A549 (cell line): Measurements from ENCODE around the gene SLC25A47. TPM values are rescaled to one million over a fixed set of nuclear protein-coding genes. Genes with fewer than 3 reads are reported as not detected.

Experiments
- ATAC-seq, 2 experiments: fragments of 200-7000 bp in 1 of 2; fragments of >200 bp in 1 of 2; cut with Nextera tagmentation in 1 of 2; cut with Tn5 transposase in 1 of 2; 3 replicates each; pipeline versions ENCODE4 v1.8.0 to v1.9.1; 2018 to 2020; ENCODE audit warnings: mild to moderate bottlenecking in 1 of 2, moderate library complexity in 1 of 2
- CTCF ChIA-PET: fragments of 300-600 bp; sonication (Branson Sonifier 250); formaldehyde crosslinking; extraction: SDS; loops from one replicate; lab custom pipeline; 2021; ENCODE audit warnings: antibody characterized with exemption, inconsistent platforms; lab: Yijun Ruan, JAX
- POLR2A ChIA-PET: fragments of 350-600 bp; formaldehyde crosslinking; extraction: SDS; loops from one replicate; lab custom pipeline; 2021; ENCODE audit warnings: antibody characterized with exemption, inconsistent platforms; lab: Yijun Ruan, JAX
- DNase-seq, 2 experiments: peaks; one replicate each; pipeline versions ENCODE4 v3.0.0 to v3.0.0-alpha.2; 2011 to 2016; ENCODE audit warnings: low read depth in 1 of 2, low spot score in 1 of 2
- FAIRE-seq: peaks from 2 replicates; lab custom pipeline; 2011; peaks lifted over from hg19 to GRCh38; lab: Jason Lieb, UNC
- H3K27ac ChIP-seq, 2 experiments: fragments of >200 bp; sonication (Bioruptor Twin); formaldehyde crosslinking; 3 replicates each; pipeline ENCODE4 v1.5.1; 2016 to 2017
- H3K4me1 ChIP-seq: fragments of >200 bp; sonication (Bioruptor Twin); formaldehyde crosslinking; 3 replicates; pipeline ENCODE4 v1.6.1; 2016
- H3K4me2 ChIP-seq: fragments of >200 bp; sonication (Bioruptor Twin); formaldehyde crosslinking; 3 replicates; pipeline ENCODE4 v1.6.1; 2016
- H3K4me3 ChIP-seq: fragments of >200 bp; sonication (Bioruptor Twin); formaldehyde crosslinking; 3 replicates; pipeline ENCODE4 v1.5.1; 2016
- H3K9me3 ChIP-seq: fragments of >200 bp; sonication (Bioruptor Twin); formaldehyde crosslinking; 3 replicates; pipeline ENCODE4 v1.6.1; 2016
- ATOH8 ChIP-seq: fragments of 250-450 bp; sonication (Bioruptor Pico); IDR thresholded peaks from 2 replicates; pipeline ENCODE4 v1.5.0; 2020; ENCODE audit warnings: low read depth, mild to moderate bottlenecking, moderate library complexity
- CHD4 ChIP-seq: fragments of 200-600 bp; sonication (generic); IDR thresholded peaks from 2 replicates; pipeline ENCODE4 v1.6.1; 2016; ENCODE audit warnings: antibody characterized with exemption, mild to moderate bottlenecking, borderline replicate concordance
- CTCF ChIP-seq: fragments of >200 bp; sonication (Bioruptor Twin); formaldehyde crosslinking; IDR thresholded peaks from 3 replicates; pipeline ENCODE4 v1.5.1; 2016
- EHF ChIP-seq: fragments of 250-450 bp; sonication (Bioruptor Pico); IDR thresholded peaks from 2 replicates; pipeline ENCODE4 v1.5.0; 2020; ENCODE audit warnings: mild to moderate bottlenecking
- EHMT2 ChIP-seq: fragments of 200-600 bp; sonication (generic); IDR thresholded peaks from 2 replicates; pipeline ENCODE4 v1.6.1; 2016; ENCODE audit warnings: antibody characterized with exemption, low read depth, mild to moderate bottlenecking, moderate library complexity
- ELK1 ChIP-seq: fragments of 150-350 bp; IDR thresholded peaks from 2 replicates; pipeline ENCODE4 v1.6.1; 2014; ENCODE audit warnings: low read depth, mild to moderate bottlenecking, low read length
- EP300 ChIP-seq, 2 experiments: fragments of >200 bp; sonication (Bioruptor Twin); formaldehyde crosslinking; IDR thresholded peaks; 2 replicates in 1 of 2; 3 replicates in 1 of 2; pipeline ENCODE4 v1.6.1; 2016 to 2017
- ESRRA ChIP-seq: fragments of 150-350 bp; IDR thresholded peaks from 2 replicates; pipeline ENCODE4 v1.6.1; 2014; ENCODE audit warnings: mild to moderate bottlenecking, low read length, borderline replicate concordance
- FOSB ChIP-seq: fragments of 250-450 bp; sonication (Bioruptor Pico); IDR thresholded peaks from 2 replicates; pipeline ENCODE4 v1.5.0; 2020; ENCODE audit warnings: mild to moderate bottlenecking, moderate library complexity
- FOXS1 ChIP-seq: fragments of 250-450 bp; sonication (Bioruptor Pico); IDR thresholded peaks from 2 replicates; pipeline ENCODE4 v1.5.0; 2020; ENCODE audit warnings: mild to moderate bottlenecking, moderate library complexity
- HEYL ChIP-seq: fragments of 250-450 bp; sonication (Bioruptor Pico); IDR thresholded peaks from 2 replicates; pipeline ENCODE4 v1.8.0; 2021; ENCODE audit warnings: mild to moderate bottlenecking, moderate library complexity
- HOXA7 ChIP-seq: fragments of 250-450 bp; sonication (Bioruptor Pico); IDR thresholded peaks from 2 replicates; pipeline ENCODE4 v1.5.0; 2020; ENCODE audit warnings: mild to moderate bottlenecking, moderate library complexity
- KDM5A ChIP-seq: fragments of 200-600 bp; sonication (generic); IDR thresholded peaks from 2 replicates; pipeline ENCODE4 v1.6.1; 2016; ENCODE audit warnings: antibody characterized with exemption, mild to moderate bottlenecking
- MAFK ChIP-seq: fragments of 450-650 bp; IDR thresholded peaks from 2 replicates; pipeline ENCODE4 v1.6.1; 2014; ENCODE audit not compliant: partially characterized antibody
- MAZ ChIP-seq: fragments of 150-350 bp; IDR thresholded peaks from 2 replicates; pipeline ENCODE4 v1.6.1; 2014; ENCODE audit warnings: antibody characterized with exemption, low read depth, low read length, borderline replicate concordance
- MYC ChIP-seq: IDR thresholded peaks from 2 replicates; pipeline ENCODE4 v1.6.1; 2012; ENCODE audit warnings: mild to moderate bottlenecking, inconsistent platforms, low read length, improper control_type of control experiment, borderline replicate concordance
- NR3C1 ChIP-seq: fragments of >200 bp; sonication (Bioruptor Twin); formaldehyde crosslinking; IDR thresholded peaks from 3 replicates; pipeline ENCODE4 v1.6.1; 2017
- PBX3 ChIP-seq: IDR thresholded peaks from 2 replicates; pipeline ENCODE4 v1.6.1; 2012
- RARB ChIP-seq: fragments of 250-450 bp; sonication (Bioruptor Pico); IDR thresholded peaks from 2 replicates; pipeline ENCODE4 v1.8.0; 2021; ENCODE audit warnings: mild to moderate bottlenecking, moderate library complexity
- SMC3 ChIP-seq: fragments of >200 bp; sonication (Bioruptor Twin); formaldehyde crosslinking; IDR thresholded peaks from 3 replicates; pipeline ENCODE4 v1.6.1; 2018; ENCODE audit warnings: inconsistent platforms
- TP53 ChIP-seq: fragments of 250-450 bp; sonication (Bioruptor Pico); IDR thresholded peaks from 2 replicates; pipeline ENCODE4 v1.5.0; 2021; ENCODE audit warnings: mild to moderate bottlenecking, moderate library complexity
- ZFP36 ChIP-seq: fragments of 450-650 bp; IDR thresholded peaks from 2 replicates; pipeline ENCODE4 v1.6.1; 2014; ENCODE audit warnings: borderline replicate concordance; ENCODE audit not compliant: partially characterized antibody
- ZNF302 ChIP-seq: fragments of 250-450 bp; sonication (Bioruptor Pico); IDR thresholded peaks from 2 replicates; pipeline ENCODE4 v1.9.0; 2021; ENCODE audit warnings: inconsistent platforms, mild to moderate bottlenecking, moderate library complexity
- ZSCAN20 ChIP-seq: fragments of 250-450 bp; sonication (Bioruptor Pico); IDR thresholded peaks from 2 replicates; pipeline ENCODE4 v1.8.0; 2022; ENCODE audit warnings: mild to moderate bottlenecking, moderate library complexity
- WGBS: methylation state at CpG from one replicate; pipeline ENCODE4 v1.1.6; 2017; ENCODE audit errors: missing lambda C conversion rate; 5-methylcytosine and 5-hydroxymethylcytosine counted together
- polyA plus RNA-seq, 4 experiments: library from polyadenylated mRNA; depleted of rRNA in 3 of 4; stranded (reverse); fragments of >200 nt; fragmentation: RNase III in 1 of 4; extraction: RNeasy Plus Mini Kit Qiagen cat#74134 plus additional on column Dnase treatment in 1 of 4; gene quantifications; 2 replicates in 3 of 4; 3 replicates in 1 of 4; pipeline ENCODE4 v1.2.3, GENCODE V29; 2011 to 2017
- TF ChIP-seq, protein P1 (sequence below): fragments of >200 bp; sonication (Bioruptor Twin); formaldehyde crosslinking; IDR thresholded peaks from 2 replicates; pipeline ENCODE4 v1.6.1; 2016
- TF ChIP-seq, protein P2 (sequence below): fragments of 200-600 bp; sonication (generic); IDR thresholded peaks from 2 replicates; pipeline ENCODE4 v1.6.1; 2016; ENCODE audit warnings: antibody characterized with exemption, mild to moderate bottlenecking, moderate library complexity
- TF ChIP-seq, protein P3 (sequence below): fragments of 450-650 bp; IDR thresholded peaks from 2 replicates; pipeline ENCODE4 v1.6.1; 2014; ENCODE audit warnings: antibody characterized with exemption

Gene SLC25A47
- polyA plus RNA-seq, 2 of the 4 experiments (the other 2 are of a cell fraction), result not detected

- ChIA-PET CTCF (interaction anchor here (1.4 to 1.6 kb wide), 3 partner anchors 10 to 89 kb away, joined by 3 to 11 read pairs (median 7); no protein-coding TSS in a partner anchor), POLR2A (no interaction called here)
- FAIRE-seq, result no peak
- TF ChIP-seq SMC3 (no peak), CHD4 (no peak), MYC (no peak), EHMT2 (no peak), ZSCAN20 (no peak), HOXA7 (CRISPR knock-in tag) (no peak), ATOH8 (no peak), PBX3 (no peak), NR3C1 (no peak), MAFK (no peak), EP300 (IDR thresholded peaks at IDR 0.05) (no peak), ELK1 (no peak), TP53 (no peak), FOXS1 (CRISPR knock-in tag) (no peak), CTCF (no peak), FOSB (CRISPR knock-in tag) (no peak), KDM5A (no peak), ZFP36 (no peak), ESRRA (no peak)
- TF ChIP-seq, protein P1, sequence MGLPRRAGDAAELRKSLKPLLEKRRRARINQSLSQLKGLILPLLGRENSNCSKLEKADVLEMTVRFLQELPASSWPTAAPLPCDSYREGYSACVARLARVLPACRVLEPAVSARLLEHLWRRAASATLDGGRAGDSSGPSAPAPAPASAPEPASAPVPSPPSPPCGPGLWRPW, result no peak
- TF ChIP-seq, all 56 proteins: peak for 0
- 91% methylated on average over 8 of the region's 8 CpGs for WGBS
- DNase-seq (no peak), ATAC-seq (no peak)
- Histone ChIP-seq H3K4me3 (peak overlapping the region; percentile 94), H3K9me3 (no peaks in the 10 kb centered on the region), H3K4me2 (peak overlapping the region; percentile 98), H3K27ac (peak overlapping the region; percentile 89 to 94), H3K4me1 (peaks cover 21% of the 10 kb centered on the region)
These were observed 51.7 kb downstream of the SLC25A47 start for GRCh38 chr14:100374876-100375265.

DNA sequence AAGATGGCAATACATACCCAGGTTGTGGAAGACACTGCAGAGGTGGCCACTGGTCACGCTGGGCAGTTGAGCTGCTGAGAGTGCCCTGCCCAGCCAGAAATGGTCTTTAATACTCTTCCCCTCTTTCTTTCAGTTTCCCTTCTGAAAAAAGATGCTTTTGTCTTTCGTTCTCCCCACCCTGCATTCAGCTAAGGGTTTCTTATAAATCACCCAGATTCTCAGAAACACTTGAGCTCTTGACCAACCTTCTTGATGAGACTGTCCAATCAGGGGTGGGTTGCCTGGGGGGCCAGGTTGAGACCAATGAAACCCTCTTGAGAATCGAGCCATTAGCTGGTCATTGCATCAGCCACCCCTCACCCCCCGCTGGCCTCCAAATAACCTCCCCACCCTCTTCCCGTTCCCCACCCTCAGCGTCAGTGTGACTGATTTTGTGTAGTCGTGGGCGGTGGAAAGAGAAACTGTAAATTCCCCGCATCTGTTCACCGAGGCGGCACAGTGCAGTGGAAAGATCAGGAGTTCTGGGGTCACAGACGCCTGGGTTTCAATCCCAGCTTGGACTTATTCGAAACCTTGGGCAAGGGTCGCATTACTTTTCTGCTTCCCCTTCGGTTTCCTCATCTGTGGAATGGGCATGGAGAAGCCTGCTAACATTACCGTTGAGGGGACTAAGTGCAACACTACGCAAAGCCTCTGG is 52.3 kb downstream of the SLC25A47 start:
- Histone ChIP-seq H3K9me3 (no peaks in the 10 kb centered on the region), H3K4me2 (peak overlapping the region; percentile 98), H3K4me1 (peaks cover 21% of the 10 kb centered on the region), H3K27ac (peak overlapping the region; percentile 89 to 94), H3K4me3 (peak overlapping the region; percentile 94)
- peak in 1 of 2 experiments; percentile 64 for DNase-seq
- ATAC-seq, result 0 out of 6 replicates have a peak, but pooled peaks of 1 of the 2 experiments have one; percentile 2
- ChIA-PET CTCF (interaction anchor here (1.4 to 1.6 kb wide), 3 partner anchors 9 to 89 kb away, joined by 3 to 11 read pairs (median 7); no protein-coding TSS in a partner anchor), POLR2A (no interaction called here)
- WGBS, result 8% methylated on average over 15 of the region's 17 CpGs
- no peak for FAIRE-seq
- TF ChIP-seq EHMT2 (no peak), ZNF302 (no peak), EHF (no peak), RARB (CRISPR knock-in tag) (no peak), MAZ (no peak), MAFK (no peak), HEYL (no peak)
- TF ChIP-seq, protein P1, result no peak
- TF ChIP-seq, protein P2, sequence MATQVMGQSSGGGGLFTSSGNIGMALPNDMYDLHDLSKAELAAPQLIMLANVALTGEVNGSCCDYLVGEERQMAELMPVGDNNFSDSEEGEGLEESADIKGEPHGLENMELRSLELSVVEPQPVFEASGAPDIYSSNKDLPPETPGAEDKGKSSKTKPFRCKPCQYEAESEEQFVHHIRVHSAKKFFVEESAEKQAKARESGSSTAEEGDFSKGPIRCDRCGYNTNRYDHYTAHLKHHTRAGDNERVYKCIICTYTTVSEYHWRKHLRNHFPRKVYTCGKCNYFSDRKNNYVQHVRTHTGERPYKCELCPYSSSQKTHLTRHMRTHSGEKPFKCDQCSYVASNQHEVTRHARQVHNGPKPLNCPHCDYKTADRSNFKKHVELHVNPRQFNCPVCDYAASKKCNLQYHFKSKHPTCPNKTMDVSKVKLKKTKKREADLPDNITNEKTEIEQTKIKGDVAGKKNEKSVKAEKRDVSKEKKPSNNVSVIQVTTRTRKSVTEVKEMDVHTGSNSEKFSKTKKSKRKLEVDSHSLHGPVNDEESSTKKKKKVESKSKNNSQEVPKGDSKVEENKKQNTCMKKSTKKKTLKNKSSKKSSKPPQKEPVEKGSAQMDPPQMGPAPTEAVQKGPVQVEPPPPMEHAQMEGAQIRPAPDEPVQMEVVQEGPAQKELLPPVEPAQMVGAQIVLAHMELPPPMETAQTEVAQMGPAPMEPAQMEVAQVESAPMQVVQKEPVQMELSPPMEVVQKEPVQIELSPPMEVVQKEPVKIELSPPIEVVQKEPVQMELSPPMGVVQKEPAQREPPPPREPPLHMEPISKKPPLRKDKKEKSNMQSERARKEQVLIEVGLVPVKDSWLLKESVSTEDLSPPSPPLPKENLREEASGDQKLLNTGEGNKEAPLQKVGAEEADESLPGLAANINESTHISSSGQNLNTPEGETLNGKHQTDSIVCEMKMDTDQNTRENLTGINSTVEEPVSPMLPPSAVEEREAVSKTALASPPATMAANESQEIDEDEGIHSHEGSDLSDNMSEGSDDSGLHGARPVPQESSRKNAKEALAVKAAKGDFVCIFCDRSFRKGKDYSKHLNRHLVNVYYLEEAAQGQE, result no peak
- TF ChIP-seq, protein P3, sequence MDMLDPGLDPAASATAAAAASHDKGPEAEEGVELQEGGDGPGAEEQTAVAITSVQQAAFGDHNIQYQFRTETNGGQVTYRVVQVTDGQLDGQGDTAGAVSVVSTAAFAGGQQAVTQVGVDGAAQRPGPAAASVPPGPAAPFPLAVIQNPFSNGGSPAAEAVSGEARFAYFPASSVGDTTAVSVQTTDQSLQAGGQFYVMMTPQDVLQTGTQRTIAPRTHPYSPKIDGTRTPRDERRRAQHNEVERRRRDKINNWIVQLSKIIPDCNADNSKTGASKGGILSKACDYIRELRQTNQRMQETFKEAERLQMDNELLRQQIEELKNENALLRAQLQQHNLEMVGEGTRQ, result no peak
